Body of pancreas (tissue), 4 donors: ENCODE measurements around the gene SF3B3. TPM values are rescaled to one million over a fixed set of nuclear protein-coding genes. Genes with fewer than 3 reads are reported as not detected.
A peak's percentile ranks its signal among the peaks of the same experiment; 100 is the strongest.

Source experiments
- ATAC-seq: fragments of 150-250 bp; one replicate; pipeline ENCODE4 v1.9.1; 2016
- DNase-seq, 4 donors: peaks; one replicate each; pipeline ENCODE4 v3.0.0-alpha.2; 2019
- H3K27ac ChIP-seq, 4 donors: fragments of 200-600 bp; sonication (generic); 1 replicate in 3 of 4; 2 replicates in 1 of 4; pipeline versions ENCODE4 v1.5.1 to v1.6.1; 2016 to 2019; ENCODE audit warnings: mild to moderate bottlenecking in 1 of 4, mixed read lengths in 1 of 4, moderate library complexity in 1 of 4
- H3K27me3 ChIP-seq, 2 donors: fragments of 200-600 bp; sonication (generic); one replicate each; pipeline ENCODE4 v1.6.0; 2016; ENCODE audit warnings: mild to moderate bottlenecking in 1 of 2
- H3K36me3 ChIP-seq, 2 donors: fragments of 200-600 bp; sonication (generic); replicated peaks in 1 of 2; 2 replicates each; pipeline ENCODE4 v1.5.1; 2016; ENCODE audit warnings: low read depth in 2 of 2; ENCODE audit not compliant: insufficient read depth in 1 of 2
- H3K4me1 ChIP-seq: fragments of 200-600 bp; sonication (generic); one replicate; pipeline ENCODE4 v1.6.0; 2016
- H3K4me3 ChIP-seq, 2 donors: fragments of 200-600 bp; sonication (generic); 1 replicate in 1 of 2; 2 replicates in 1 of 2; pipeline ENCODE4 v1.5.1; 2016 to 2019
- H3K9me3 ChIP-seq, 3 donors: fragments of 200-600 bp; sonication (generic); 1 replicate in 2 of 3; 2 replicates in 1 of 3; pipeline ENCODE4 v1.5.1; 2016
- POLR2A ChIP-seq, 3 donors: fragments of 450-650 bp; IDR thresholded peaks; one replicate each; pipeline ENCODE4 v1.6.1; 2016; ENCODE audit warnings: antibody characterized with exemption in 3 of 3, mild to moderate bottlenecking in 2 of 3
- WGBS, 2 donors: methylation state at CpG; one replicate each; pipeline ENCODE4 v1.1.5; 2017; 5-methylcytosine and 5-hydroxymethylcytosine counted together
- intact Hi-C: fragments of 100-400 bp; cut with DNase I; formaldehyde crosslinking; loops from one replicate; pipeline ENCODE4 v1.15.1; 2023
- total RNA-seq, 2 donors: library from RNA; depleted of rRNA; stranded (reverse); fragments of >200 nt; gene quantifications; one replicate each; pipeline ENCODE4 v1.1.0, GENCODE V29; 2016
- TF ChIP-seq, protein P1 (sequence below), 7 experiments: fragments of 450-650 bp in 4 of 7; fragments of 200-600 bp in 3 of 7; sonication (generic) in 3 of 7; IDR thresholded peaks; one replicate each; pipeline ENCODE4 v1.5.1; 2016 to 2019; ENCODE audit warnings: antibody characterized with exemption in 7 of 7

SF3B3 gene
- total RNA-seq, 2 donors from 2014 or later: 47.5 to 53.4 TPM

DNA sequence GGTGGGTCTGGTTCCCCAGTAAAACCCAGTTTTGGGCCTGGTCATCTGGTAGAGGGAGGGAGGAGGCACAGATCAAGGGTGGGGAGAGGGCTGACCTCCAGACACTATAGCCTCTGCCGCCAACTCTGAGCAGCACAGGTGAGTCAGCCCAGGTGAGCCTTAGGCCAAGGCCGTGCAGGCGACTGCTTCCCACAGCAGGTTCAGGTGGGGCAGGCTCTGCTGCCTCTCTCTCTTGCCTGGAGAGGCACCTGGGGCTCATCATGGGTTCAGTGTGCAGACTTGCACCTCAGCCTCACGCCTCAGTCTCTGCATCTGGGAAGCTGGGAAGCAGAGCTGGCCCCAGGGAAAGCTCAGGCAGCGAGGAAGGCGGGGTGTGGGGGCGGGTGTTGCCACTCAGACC lies 84.9 kb downstream of the SF3B3 start:
- no peaks in the 10 kb centered on the region for H3K4me1 ChIP-seq
- intact Hi-C loops: no loop called here
- peak in 1 of 4 donors; percentile 48 for DNase-seq
- H3K4me3 ChIP-seq: no peak overlapping the region
- TF ChIP-seq, protein P1, sequence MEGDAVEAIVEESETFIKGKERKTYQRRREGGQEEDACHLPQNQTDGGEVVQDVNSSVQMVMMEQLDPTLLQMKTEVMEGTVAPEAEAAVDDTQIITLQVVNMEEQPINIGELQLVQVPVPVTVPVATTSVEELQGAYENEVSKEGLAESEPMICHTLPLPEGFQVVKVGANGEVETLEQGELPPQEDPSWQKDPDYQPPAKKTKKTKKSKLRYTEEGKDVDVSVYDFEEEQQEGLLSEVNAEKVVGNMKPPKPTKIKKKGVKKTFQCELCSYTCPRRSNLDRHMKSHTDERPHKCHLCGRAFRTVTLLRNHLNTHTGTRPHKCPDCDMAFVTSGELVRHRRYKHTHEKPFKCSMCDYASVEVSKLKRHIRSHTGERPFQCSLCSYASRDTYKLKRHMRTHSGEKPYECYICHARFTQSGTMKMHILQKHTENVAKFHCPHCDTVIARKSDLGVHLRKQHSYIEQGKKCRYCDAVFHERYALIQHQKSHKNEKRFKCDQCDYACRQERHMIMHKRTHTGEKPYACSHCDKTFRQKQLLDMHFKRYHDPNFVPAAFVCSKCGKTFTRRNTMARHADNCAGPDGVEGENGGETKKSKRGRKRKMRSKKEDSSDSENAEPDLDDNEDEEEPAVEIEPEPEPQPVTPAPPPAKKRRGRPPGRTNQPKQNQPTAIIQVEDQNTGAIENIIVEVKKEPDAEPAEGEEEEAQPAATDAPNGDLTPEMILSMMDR (IDR thresholded peaks at IDR 0.05): no peak
- 71 to 96% methylated on average over 3 to 7 of the region's 7 CpGs for WGBS, 2 donors
- ATAC-seq: peak; percentile 24
- no peaks in the 10 kb centered on the region for H3K9me3 ChIP-seq
- no peaks in the 10 kb centered on the region for H3K27me3 ChIP-seq
- H3K36me3 ChIP-seq: no peaks in the 10 kb centered on the region
- no peak overlapping the region for H3K27ac ChIP-seq

DNA sequence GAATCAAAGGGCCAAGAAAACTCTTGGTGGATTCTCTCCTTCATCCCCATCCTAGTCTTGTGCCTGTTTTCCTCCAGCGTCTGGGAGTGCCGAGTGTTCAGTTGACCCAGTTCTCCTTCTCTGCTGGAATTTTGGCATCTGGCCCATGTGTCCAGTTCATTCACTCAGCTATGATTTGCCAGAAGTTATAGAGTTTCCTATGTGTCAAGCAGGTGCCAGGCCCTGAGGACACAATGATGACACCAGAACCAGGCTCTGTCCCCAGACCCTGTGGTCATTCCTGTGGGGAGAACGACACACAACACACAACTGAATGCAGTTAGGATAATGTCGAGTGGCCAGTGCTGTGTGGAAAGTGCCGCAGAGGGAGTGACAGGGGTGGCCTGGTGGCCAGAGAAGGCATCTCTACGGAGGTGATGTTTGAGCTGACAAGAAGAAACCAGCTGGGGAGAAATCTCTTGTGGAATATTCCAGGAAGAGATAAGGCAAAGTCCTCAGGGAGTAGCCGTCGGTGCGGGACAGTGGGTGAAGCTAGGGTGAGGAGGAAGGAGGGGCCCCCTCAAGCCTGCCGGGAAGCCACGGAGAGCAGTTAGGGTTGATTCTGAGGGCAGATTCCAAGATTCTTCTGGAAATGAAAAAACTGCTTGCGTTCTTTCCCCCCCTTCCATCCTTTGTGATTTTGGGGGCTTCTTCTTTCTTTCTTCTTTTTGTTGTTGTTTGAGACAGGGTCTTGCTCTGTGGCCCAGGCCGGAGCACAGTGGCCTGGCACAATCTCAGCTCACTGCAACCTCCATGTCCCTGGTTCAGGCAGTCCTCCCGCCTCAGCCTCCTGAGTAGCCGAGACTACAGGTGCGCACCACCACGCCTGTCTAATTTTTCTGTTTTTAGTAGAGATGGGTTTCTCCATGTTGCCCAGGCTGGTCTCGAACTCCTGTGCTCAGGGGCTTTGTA lies 86.9 kb downstream of the SF3B3 start:
- 77 to 82% methylated on average over 18 of the region's 18 CpGs for WGBS, 2 donors
- no peak overlapping the region for H3K27ac ChIP-seq
- peaks cover 11% of the 10 kb centered on the region for H3K4me1 ChIP-seq
- no peaks in the 10 kb centered on the region for H3K27me3 ChIP-seq
- DNase-seq (peak in 3 of 4 donors; percentile 28 to 53 (median 33)), ATAC-seq (peak; percentile 30)
- no peaks in the 10 kb centered on the region for H3K9me3 ChIP-seq
- intact Hi-C loops: no loop called here
- H3K36me3 ChIP-seq: no peaks in the 10 kb centered on the region
- TF ChIP-seq POLR2A (IDR thresholded peaks at IDR 0.05): no peak
- H3K4me3 ChIP-seq: no peak overlapping the region

DNA sequence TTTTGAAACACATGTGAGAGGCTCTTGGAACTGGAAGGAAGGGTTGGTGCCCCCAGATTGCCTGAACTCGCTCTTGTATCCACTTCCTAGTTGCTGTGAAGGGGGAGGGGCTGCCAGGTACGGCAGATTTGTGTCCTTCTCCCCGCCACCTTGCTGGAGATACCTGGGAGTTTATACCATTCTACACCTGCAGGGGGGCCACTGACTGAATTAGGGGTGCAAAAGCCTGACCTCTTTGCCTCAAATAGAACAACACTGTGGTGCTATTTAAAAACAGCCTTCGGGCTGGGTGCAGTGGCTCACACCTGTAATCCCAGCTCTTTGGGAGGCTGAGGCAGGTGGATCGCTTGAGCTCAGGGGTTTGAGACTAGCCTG lies 87.6 kb downstream of the SF3B3 start:
- 92 to 95% methylated on average over 5 of the region's 5 CpGs for WGBS, 2 donors
- DNase-seq (no peak), ATAC-seq (no peak)
- Histone ChIP-seq H3K27me3 (no peaks in the 10 kb centered on the region), H3K4me1 (peaks cover 11% of the 10 kb centered on the region), H3K27ac (no peak overlapping the region), H3K36me3 (no peaks in the 10 kb centered on the region), H3K4me3 (no peak overlapping the region), H3K9me3 (no peaks in the 10 kb centered on the region)
- TF ChIP-seq, protein P1 (IDR thresholded peaks at IDR 0.05): no peak
- intact Hi-C loops: no loop called here

DNA sequence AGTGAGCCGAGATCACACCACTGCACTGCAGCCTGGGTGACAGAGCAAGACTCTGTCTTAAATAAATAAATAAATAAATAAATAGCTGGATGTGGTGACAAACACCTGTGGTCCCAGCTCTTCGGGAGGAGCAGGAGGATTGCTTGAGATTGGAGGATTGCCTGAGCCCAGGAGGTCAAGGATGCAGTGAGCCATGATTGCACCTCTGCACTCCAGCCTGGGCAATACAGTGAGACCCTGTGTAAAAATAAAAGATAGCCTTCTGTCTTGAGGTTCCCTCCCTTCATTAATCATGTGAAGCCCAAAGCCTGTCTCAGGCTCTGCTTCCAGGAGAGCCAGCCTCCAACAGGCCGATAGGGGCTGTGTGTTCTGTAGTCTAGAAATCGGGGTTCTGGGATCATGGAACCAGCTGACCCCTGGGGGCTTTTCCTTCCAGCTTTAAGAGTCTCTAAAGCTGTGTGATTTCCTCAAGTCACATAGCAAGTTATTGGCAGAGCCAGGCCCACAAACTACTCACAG lies 88.2 kb downstream of the SF3B3 start:
- TF ChIP-seq, protein P1 (IDR thresholded peaks at IDR 0.05): no peak
- TF ChIP-seq POLR2A (IDR thresholded peaks at IDR 0.05): no peak
- Histone ChIP-seq H3K9me3 (no peaks in the 10 kb centered on the region), H3K36me3 (no peaks in the 10 kb centered on the region), H3K4me3 (no peak overlapping the region), H3K27ac (no peak overlapping the region), H3K27me3 (no peaks in the 10 kb centered on the region), H3K4me1 (peaks cover 11% of the 10 kb centered on the region)
- 86 to 90% methylated on average over 2 to 4 of the region's 4 CpGs for WGBS, 2 donors
- ATAC-seq: no peak
- no peak for DNase-seq
- intact Hi-C loops: no loop called here

DNA sequence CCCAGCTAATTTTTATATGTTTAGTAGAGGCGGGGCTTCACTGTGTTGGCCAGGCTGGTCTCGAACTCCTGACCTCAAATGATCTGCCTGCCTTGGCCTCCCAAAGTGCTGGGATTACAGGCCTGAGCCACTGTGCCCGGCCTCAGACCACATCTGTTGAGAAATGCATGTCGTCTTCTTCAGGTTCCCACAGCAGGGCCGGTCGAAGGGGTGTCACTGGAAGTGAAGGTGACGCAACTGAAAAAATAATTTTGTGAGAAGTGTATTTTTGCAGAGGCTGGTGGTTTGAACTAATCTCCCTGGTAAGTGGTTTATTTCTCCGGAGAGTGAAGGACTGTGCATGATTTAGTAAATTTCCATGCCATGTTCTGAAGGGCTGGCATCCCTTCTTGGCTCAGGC lies 89.3 kb downstream of the SF3B3 start:
- ATAC-seq (no peak), DNase-seq (no peak)
- H3K9me3 ChIP-seq: no peaks in the 10 kb centered on the region
- peaks cover 11% of the 10 kb centered on the region for H3K4me1 ChIP-seq
- intact Hi-C loops: no loop called here
- H3K27me3 ChIP-seq: no peaks in the 10 kb centered on the region
- WGBS, 2 donors: 73 to 94% methylated on average over 8 of the region's 8 CpGs
- no peak overlapping the region for H3K27ac ChIP-seq
- no peaks in the 10 kb centered on the region for H3K36me3 ChIP-seq
- H3K4me3 ChIP-seq: no peak overlapping the region
- TF ChIP-seq, protein P1 (IDR thresholded peaks at IDR 0.05): no peak
- no peak for TF ChIP-seq POLR2A (IDR thresholded peaks at IDR 0.05)
